Left lung (tissue), 10 donors: ENCODE data around the gene PRAF2. TPM values are rescaled to one million over a fixed set of nuclear protein-coding genes. Genes with fewer than 3 reads are reported as not detected.

Experiments
- ATAC-seq: fragments of 200-7000 bp; cut with Tn5 transposase; one replicate; pipeline ENCODE4 v1.9.1; 2020; ENCODE audit warnings: moderate library complexity
- DNase-seq, 4 donors: peaks; one replicate each; pipeline ENCODE4 v3.0.0-alpha.2; 2013 to 2020
- H3K27ac ChIP-seq, 2 donors: fragments of 200-600 bp; sonication (generic) in 1 of 2; one replicate each; pipeline versions ENCODE4 v1.5.0 to v1.8.0; 2020 to 2021
- H3K27me3 ChIP-seq, 2 donors: fragments of 200-600 bp; sonication (generic) in 1 of 2; one replicate each; pipeline versions ENCODE4 v1.5.0 to v1.8.0; 2020 to 2021
- H3K36me3 ChIP-seq, 2 donors: fragments of 200-600 bp; sonication (generic) in 1 of 2; one replicate each; pipeline versions ENCODE4 v1.5.0 to v1.8.0; 2020 to 2021
- H3K4me1 ChIP-seq, 2 donors: fragments of 200-600 bp; one replicate each; pipeline ENCODE4 v1.8.0; 2021
- H3K4me3 ChIP-seq, 2 donors: fragments of 200-600 bp; sonication (generic) in 1 of 2; one replicate each; pipeline versions ENCODE4 v1.5.0 to v1.8.0; 2020 to 2021; ENCODE audit warnings: mild to moderate bottlenecking in 1 of 2
- H3K9me3 ChIP-seq, 2 donors: fragments of 200-600 bp; sonication (generic) in 1 of 2; one replicate each; pipeline versions ENCODE4 v1.5.0 to v1.8.0; 2020 to 2021
- CTCF ChIP-seq, 2 donors: fragments of 200-600 bp; sonication (generic) in 1 of 2; IDR thresholded peaks; one replicate each; pipeline versions ENCODE4 v1.5.0 to v1.8.0; 2021; ENCODE audit warnings: antibody characterized with exemption in 2 of 2
- intact Hi-C, 2 donors: fragments of 100-400 bp; cut with DNase I; formaldehyde crosslinking; loops; one replicate each; pipeline versions ENCODE4 v1.11.2 to v1.14.2; 2022
- polyA plus RNA-seq, 6 donors: library from polyadenylated mRNA; unstranded; fragments of 120-200 nt; gene quantifications; one replicate each; pipeline ENCODE4 v1.2.1, GENCODE V29; 2013; ENCODE audit not compliant: insufficient read length in 6 of 6
- total RNA-seq, 2 donors: library from RNA; stranded (reverse); fragmentation: NEBNext Ultra II Directional; extraction: Animal tissue kit (Norgen Biotek cat#: 25700); gene quantifications; one replicate each; pipeline ENCODE4 v1.2.1, GENCODE V29; 2021
- donor health status: DM: no; HTN: yes; CAD: no.
- donor health status: DM: no; HTN: no; CAD: no.

PRAF2 gene
- total and polyA plus RNA-seq, 8 donors: 26.6 to 40.0 (median 33.8) TPM

GRCh38 chrX:49116716-49117115 is 42.9 kb upstream of the PRAF2 start:
- DNase-seq: no peak
- intact Hi-C loops: no loop called here
- Histone ChIP-seq H3K36me3 (peaks cover 0 to 68% of the 10 kb centered on the region in 2 donors), H3K4me1 (no peaks in the 10 kb centered on the region), H3K27me3 (no peaks in the 10 kb centered on the region), H3K27ac (no peak overlapping the region), H3K4me3 (no peak overlapping the region), H3K9me3 (no peaks in the 10 kb centered on the region)
- no peak for ATAC-seq
- no peak for TF ChIP-seq CTCF (IDR thresholded peaks at IDR 0.05)

GRCh38 chrX:49116076-49116475 is 42.3 kb upstream of the PRAF2 start:
- DNase-seq (no peak), ATAC-seq (no peak)
- Histone ChIP-seq H3K36me3 (peaks cover 0 to 71% of the 10 kb centered on the region in 2 donors), H3K4me1 (no peaks in the 10 kb centered on the region), H3K9me3 (no peaks in the 10 kb centered on the region), H3K4me3 (no peak overlapping the region), H3K27ac (no peak overlapping the region), H3K27me3 (no peaks in the 10 kb centered on the region)
- TF ChIP-seq CTCF (IDR thresholded peaks at IDR 0.05): no peak
- intact Hi-C loops: no loop called here

DNA sequence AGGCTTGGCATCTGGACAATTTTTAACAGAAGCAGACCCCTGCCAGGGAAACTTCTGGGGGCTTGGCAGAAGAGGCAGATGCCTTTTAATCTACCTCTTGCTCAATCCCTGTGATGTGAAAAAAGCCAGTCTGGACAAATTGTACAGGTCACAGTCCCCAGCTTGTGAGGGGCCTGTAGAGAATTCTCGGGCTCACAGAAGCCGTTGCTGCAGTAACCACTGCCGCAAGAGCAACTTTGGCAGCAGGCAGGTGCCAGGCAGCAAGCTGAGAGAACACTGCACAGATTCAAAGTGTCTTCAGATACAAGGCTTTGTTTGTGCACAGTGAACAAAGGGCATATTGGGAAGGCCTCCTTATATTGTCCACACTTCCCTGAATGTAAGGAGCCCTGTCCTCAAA is 38.0 kb upstream of the PRAF2 start:
- no peak for TF ChIP-seq CTCF (IDR thresholded peaks at IDR 0.05)
- no peaks in the 10 kb centered on the region for H3K9me3 ChIP-seq
- H3K36me3 ChIP-seq: peaks cover 0 to 54% of the 10 kb centered on the region in 2 donors
- no peak overlapping the region for H3K27ac ChIP-seq
- ATAC-seq: no peak
- no peaks in the 10 kb centered on the region for H3K27me3 ChIP-seq
- no peaks in the 10 kb centered on the region for H3K4me1 ChIP-seq
- intact Hi-C loops: no loop called here
- no peak for DNase-seq
- no peak overlapping the region for H3K4me3 ChIP-seq

DNA sequence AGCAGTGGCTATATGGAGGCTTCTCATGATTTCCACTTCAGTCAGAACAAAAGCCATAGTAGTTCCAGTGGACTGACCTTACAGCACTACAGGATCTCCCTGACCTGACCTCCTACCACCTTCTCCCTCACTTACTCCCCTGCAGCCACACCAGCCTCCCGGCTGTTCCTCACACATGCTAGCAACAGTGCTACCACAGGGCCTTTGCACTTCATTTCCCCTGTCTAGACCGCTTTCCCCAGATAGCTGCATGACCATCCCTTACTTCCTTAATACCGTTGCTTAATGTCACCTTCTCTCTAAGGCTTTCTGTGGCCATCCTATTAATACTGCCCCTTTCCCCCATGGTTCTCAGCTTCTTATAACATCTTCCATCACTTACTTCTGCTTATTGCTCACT is 36.6 kb upstream of the PRAF2 start:
- H3K27me3 ChIP-seq: no peaks in the 10 kb centered on the region
- peaks cover 0 to 40% of the 10 kb centered on the region in 2 donors for H3K36me3 ChIP-seq
- DNase-seq (no peak), ATAC-seq (no peak)
- intact Hi-C loops: no loop called here
- no peak overlapping the region for H3K27ac ChIP-seq
- H3K4me3 ChIP-seq: no peak overlapping the region
- no peak for TF ChIP-seq CTCF (IDR thresholded peaks at IDR 0.05)
- H3K4me1 ChIP-seq: no peaks in the 10 kb centered on the region
- H3K9me3 ChIP-seq: no peaks in the 10 kb centered on the region

GRCh38 chrX:49108641-49109040 is 34.8 kb upstream of the PRAF2 start:
- Histone ChIP-seq H3K27ac (no peak overlapping the region), H3K4me1 (no peaks in the 10 kb centered on the region), H3K27me3 (no peaks in the 10 kb centered on the region), H3K9me3 (no peaks in the 10 kb centered on the region), H3K4me3 (no peak overlapping the region), H3K36me3 (peaks cover 0 to 23% of the 10 kb centered on the region in 2 donors)
- intact Hi-C loops: no loop called here
- no peak for ATAC-seq
- DNase-seq: no peak
- no peak for TF ChIP-seq CTCF (IDR thresholded peaks at IDR 0.05)
